Fibroblast of lung (primary cell): ENCODE data around the gene DNM1. TPM values are rescaled to one million over a fixed set of nuclear protein-coding genes. Genes with fewer than 3 reads are reported as not detected.
"Not testable (repeated sequence)": the region's sequence is repeated elsewhere in the genome, so short reads cannot be mapped to it uniquely, and the experiment has no call there.

ENCODE experiments used
- DNase-seq, 2 donors: peaks; one replicate each; pipeline versions ENCODE4 v3.0.0 to v3.0.0-alpha.2; 2010; ENCODE audit warnings: low read depth in 2 of 2
- H2AFZ ChIP-seq: 2 replicates; pipeline ENCODE4 v1.5.1; 2012; ENCODE audit warnings: low read length, control low read depth, inconsistent platforms
- H3K27ac ChIP-seq: 2 replicates; pipeline ENCODE4 v1.5.1; 2011; ENCODE audit warnings: low read length, control low read depth; ENCODE audit not compliant: insufficient read depth
- H3K27me3 ChIP-seq: 2 replicates; pipeline ENCODE4 v1.5.1; 2011; ENCODE audit warnings: mild to moderate bottlenecking, low read length; ENCODE audit not compliant: control insufficient read depth, insufficient read depth
- H3K36me3 ChIP-seq: 2 replicates; pipeline ENCODE4 v1.5.1; 2011; ENCODE audit warnings: low read length; ENCODE audit not compliant: control insufficient read depth, insufficient read depth
- H3K4me1 ChIP-seq: 2 replicates; pipeline ENCODE4 v1.5.1; 2011; ENCODE audit warnings: low read length; ENCODE audit not compliant: control insufficient read depth, insufficient read depth; ENCODE audit errors: extremely low read depth
- H3K4me2 ChIP-seq: 2 replicates; pipeline ENCODE4 v1.5.1; 2011; ENCODE audit warnings: low read length, control low read depth; ENCODE audit not compliant: insufficient read depth; ENCODE audit errors: extremely low read depth
- H3K4me3 ChIP-seq, 4 experiments: fragments of 200-600 bp in 1 of 4; sonication (generic) in 1 of 4; replicated peaks in 1 of 4; 2 replicates each; pipeline ENCODE4 v1.5.1; 2011 to 2016; ENCODE audit warnings: low read length in 4 of 4, low read depth in 3 of 4, mild to moderate bottlenecking in 3 of 4, control low read depth in 2 of 4, inconsistent platforms in 1 of 4, mixed read lengths in 1 of 4; ENCODE audit not compliant: insufficient read depth in 1 of 4; ENCODE audit errors: control extremely low read depth in 1 of 4
- H3K79me2 ChIP-seq: 2 replicates; pipeline ENCODE4 v1.5.1; 2012; ENCODE audit warnings: mild to moderate bottlenecking, low read length, inconsistent platforms; ENCODE audit not compliant: control insufficient read depth, insufficient read depth
- H3K9ac ChIP-seq: 2 replicates; pipeline ENCODE4 v1.5.1; 2011; ENCODE audit warnings: mild to moderate bottlenecking, low read length, control low read depth; ENCODE audit not compliant: insufficient read depth
- H3K9me3 ChIP-seq: 2 replicates; pipeline ENCODE4 v1.5.1; 2012; ENCODE audit warnings: low read depth, low read length; ENCODE audit not compliant: control insufficient read depth, insufficient read depth
- H4K20me1 ChIP-seq: 2 replicates; pipeline ENCODE4 v1.5.1; 2011; ENCODE audit warnings: low read length; ENCODE audit not compliant: control insufficient read depth, insufficient read depth; ENCODE audit errors: extremely low read depth
- CTCF ChIP-seq, 2 donors: IDR thresholded peaks in 1 of 2; conservative IDR thresholded peaks in 1 of 2; 1 replicate in 1 of 2; 2 replicates in 1 of 2; pipeline ENCODE4 v1.5.1; 2011 to 2012; ENCODE audit warnings: low read length in 2 of 2, control low read depth in 1 of 2, inconsistent platforms in 1 of 2, low read depth in 1 of 2, mild to moderate bottlenecking in 1 of 2
- EZH2 ChIP-seq: IDR thresholded peaks from 2 replicates; pipeline ENCODE4 v1.5.1; 2012; ENCODE audit warnings: low read length, control low read depth, mild to moderate bottlenecking; ENCODE audit errors: missing control alignments
- polyA plus RNA-seq, 2 donors: library from polyadenylated mRNA; depleted of rRNA in 1 of 2; stranded (reverse) in 1 of 2; unstranded in 1 of 2; fragments of >200 nt; gene quantifications; 2 replicates each; pipeline ENCODE4 v1.2.1, GENCODE V29; 2011 to 2012; ENCODE audit warnings: missing spikeins in 1 of 2
- total RNA-seq: library from RNA; depleted of rRNA; stranded (reverse); fragments of >200 nt; gene quantifications from 2 replicates; pipeline ENCODE4 v1.2.1, GENCODE V29; 2014

The DNM1 gene
- total and polyA plus RNA-seq, 2 donors (not counting 1 experiment from before 2014, with no cell fraction given): 3.7 to 30.4 TPM

- Histone ChIP-seq H4K20me1 (no peaks in the 10 kb centered on the region), H3K4me1 (no peaks in the 10 kb centered on the region), H3K36me3 (no peaks in the 10 kb centered on the region), H3K9ac (no peak overlapping the region), H3K4me2 (no peak overlapping the region), H3K27me3 (no peaks in the 10 kb centered on the region), H3K4me3 (no peak overlapping the region), H3K9me3 (no peaks in the 10 kb centered on the region), H3K27ac (no peak overlapping the region), H3K79me2 (no peaks in the 10 kb centered on the region), H2AFZ (no peak overlapping the region)
- no peak for DNase-seq
- TF ChIP-seq EZH2 (no peak), CTCF (conservative IDR thresholded peaks at IDR 0.05 in 1 of 2, IDR thresholded peaks at IDR 0.05 in 1 of 2; ENCODE audit: low read depth in 1 of 2, low read length in 2 of 2) (no peak)
Observed at GRCh38 chr9:128224877-128225276, 21.7 kb downstream of the DNM1 start.

- Histone ChIP-seq H3K36me3 (no peaks in the 10 kb centered on the region), H3K27ac (no peak overlapping the region), H3K4me1 (no peaks in the 10 kb centered on the region), H3K4me3 (no peak overlapping the region), H4K20me1 (no peaks in the 10 kb centered on the region), H3K79me2 (no peaks in the 10 kb centered on the region), H3K9ac (no peak overlapping the region), H3K4me2 (no peak overlapping the region), H2AFZ (no peak overlapping the region), H3K9me3 (no peaks in the 10 kb centered on the region), H3K27me3 (no peaks in the 10 kb centered on the region)
- DNase-seq: no peak
- TF ChIP-seq EZH2: no peak
- TF ChIP-seq CTCF (conservative IDR thresholded peaks at IDR 0.05 in 1 of 2, IDR thresholded peaks at IDR 0.05 in 1 of 2; ENCODE audit: low read depth in 1 of 2, low read length in 2 of 2): no peak
Observed at GRCh38 chr9:128225770-128226411, 22.7 kb downstream of the DNM1 start.

- no peaks in the 10 kb centered on the region for H4K20me1 ChIP-seq
- no peaks in the 10 kb centered on the region for H3K9me3 ChIP-seq
- H3K27me3 ChIP-seq: no peaks in the 10 kb centered on the region
- no peaks in the 10 kb centered on the region for H3K4me1 ChIP-seq
- DNase-seq: no peak
- no peak overlapping the region for H3K9ac ChIP-seq
- no peaks in the 10 kb centered on the region for H3K79me2 ChIP-seq
- no peaks in the 10 kb centered on the region for H3K36me3 ChIP-seq
- H2AFZ ChIP-seq: no peak overlapping the region
- no peak overlapping the region for H3K4me3 ChIP-seq
- no peak for TF ChIP-seq CTCF (conservative IDR thresholded peaks at IDR 0.05 in 1 of 2, IDR thresholded peaks at IDR 0.05 in 1 of 2; ENCODE audit: low read depth in 1 of 2, low read length in 2 of 2)
- TF ChIP-seq EZH2: no peak
- H3K4me2 ChIP-seq: no peak overlapping the region
- H3K27ac ChIP-seq: no peak overlapping the region
Observed at GRCh38 chr9:128226412-128226801, 23.2 kb downstream of the DNM1 start.

- not testable (repeated sequence) for H2AFZ ChIP-seq, H3K27ac ChIP-seq, H3K9me3 ChIP-seq, H3K27me3 ChIP-seq, H3K79me2 ChIP-seq, DNase-seq, H3K36me3 ChIP-seq, H3K9ac ChIP-seq, H3K4me3 ChIP-seq, H3K4me1 ChIP-seq, H3K4me2 ChIP-seq, H4K20me1 ChIP-seq
Observed at GRCh38 chr9:128230897-128231296, 27.7 kb downstream of the DNM1 start.
